HG03469 (cell line): ENCODE results near the gene CNOT4.

ENCODE experiments used
- ATAC-seq: cut with Tn5 transposase; IDR thresholded peaks from one replicate; pipeline ENCODE4 v1.9.1; 2021; ENCODE audit warnings: mild to moderate bottlenecking, moderate library complexity, moderate number of reproducible peaks; ENCODE audit not compliant: unreplicated experiment

Gene CNOT4

DNA sequence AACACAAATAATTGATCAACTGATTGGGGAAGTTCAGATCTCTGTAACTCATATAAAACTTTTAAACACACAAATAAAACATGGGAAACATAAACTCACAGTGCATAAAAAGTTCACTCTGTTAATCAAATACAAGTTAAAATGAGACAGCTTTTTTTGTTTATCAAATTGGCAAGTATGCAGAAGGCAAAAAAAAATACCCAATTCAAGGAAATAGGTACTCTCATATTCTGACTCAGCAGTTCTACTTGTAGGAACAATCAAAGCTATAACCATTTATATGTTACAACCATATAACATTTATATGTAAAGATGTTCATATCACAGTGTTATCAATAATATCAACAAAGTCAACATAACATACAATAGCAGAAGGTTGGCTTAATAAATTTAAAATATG, 102.0 kb downstream of the CNOT4 start:
- no peak for ATAC-seq

GRCh38 chr7:135406918-135407317, 103.0 kb downstream of the CNOT4 start:
- ATAC-seq, result no peak

DNA sequence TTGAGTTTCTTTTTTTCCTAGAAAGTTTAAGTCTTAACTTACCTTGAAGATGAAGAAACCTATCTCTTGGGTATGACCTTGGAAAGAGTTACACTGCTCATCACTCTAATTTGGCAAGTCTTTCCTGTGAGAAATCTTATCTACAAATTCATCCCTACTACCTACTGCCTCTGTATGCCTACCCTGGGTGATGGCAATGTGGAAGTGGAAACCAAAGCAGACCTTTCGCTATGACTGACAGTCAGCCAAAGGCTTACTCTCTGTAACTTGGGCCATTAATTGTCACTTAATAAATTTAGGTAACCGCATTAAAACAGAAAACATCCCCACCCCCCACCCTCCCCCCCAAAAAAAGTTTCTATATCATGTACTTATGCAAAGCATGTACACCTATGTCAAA, 103.9 kb downstream of the CNOT4 start:
- no peak for ATAC-seq

DNA sequence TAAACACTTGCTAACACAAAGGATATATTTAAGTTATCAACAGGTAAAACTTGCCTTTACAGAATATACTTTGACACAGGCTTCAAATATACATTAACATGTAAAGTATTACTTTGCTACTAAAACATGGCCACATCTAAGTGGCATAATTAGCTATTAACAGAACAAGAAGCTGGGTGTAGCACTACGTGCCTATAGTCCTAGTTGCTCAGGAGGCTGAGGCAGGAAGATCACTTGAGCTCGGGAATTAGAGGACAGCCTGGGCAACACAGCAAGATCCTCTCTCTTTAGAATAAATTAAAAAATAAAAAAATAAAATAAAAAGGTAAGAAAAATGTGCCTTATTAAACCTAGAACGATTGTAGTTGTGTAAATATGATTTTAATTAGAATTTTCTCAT, 106.6 kb downstream of the CNOT4 start:
- no peak for ATAC-seq

DNA sequence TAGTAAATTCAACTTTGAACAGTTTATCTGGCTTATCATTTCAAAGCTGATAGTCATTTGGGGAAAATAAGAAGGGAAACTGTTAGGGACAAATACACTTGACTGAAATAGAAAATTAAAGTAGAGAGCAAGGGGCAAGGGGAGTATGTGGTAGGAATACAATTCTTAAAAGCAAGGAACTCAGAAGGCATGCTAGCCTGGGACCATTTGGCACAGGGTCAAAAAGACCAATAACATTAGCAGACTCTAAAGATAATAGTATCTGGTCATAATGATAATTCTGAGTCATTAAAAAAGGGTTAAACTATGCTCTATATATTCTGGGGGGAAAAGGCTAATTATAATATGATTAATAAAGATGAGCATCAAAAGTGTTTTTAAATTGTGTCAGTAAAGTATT, 112.2 kb downstream of the CNOT4 start:
- ATAC-seq, result no peak

DNA sequence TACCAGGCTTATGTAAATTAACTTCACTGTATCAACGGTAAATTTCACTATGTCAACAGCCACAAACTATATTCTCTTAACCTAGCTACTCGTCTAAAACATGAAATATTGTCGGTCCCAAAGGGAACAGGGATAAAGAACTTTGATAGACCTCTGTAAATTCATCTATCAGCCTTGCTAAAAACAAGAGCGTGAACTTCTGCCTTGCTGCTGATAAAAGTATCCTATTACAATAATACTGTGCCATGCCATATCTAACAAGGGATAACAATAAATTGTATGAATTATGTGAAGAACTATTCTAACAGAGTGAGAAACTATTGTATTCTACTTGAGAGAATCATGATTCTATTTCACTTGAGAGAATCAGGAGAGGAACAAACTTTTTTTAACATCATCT, 117.2 kb downstream of the CNOT4 start:
- no peak for ATAC-seq

DNA sequence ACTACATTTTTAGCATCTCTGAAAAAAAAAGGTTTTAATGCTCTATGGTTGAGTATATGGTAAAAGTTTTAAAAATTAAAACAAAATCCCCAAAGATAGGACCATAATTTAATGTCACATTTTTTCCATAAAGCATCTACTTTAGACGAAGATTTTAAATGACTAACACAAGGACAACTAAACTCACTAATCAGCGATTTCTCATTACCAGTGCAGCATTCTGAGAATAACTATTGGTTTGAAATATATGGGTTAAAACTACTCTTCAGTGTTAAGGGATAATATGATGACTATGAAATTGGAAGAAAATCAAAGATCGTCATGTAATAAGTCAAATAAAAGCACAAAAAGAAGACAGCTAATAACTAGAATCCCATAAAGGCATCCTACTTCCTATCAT, 118.4 kb downstream of the CNOT4 start:
- ATAC-seq, result no peak

- no peak for ATAC-seq
Measured at GRCh38 chr7:135390829-135391228, 119.1 kb downstream of the CNOT4 start.

- ATAC-seq, result no peak
Measured at GRCh38 chr7:135389971-135390370, 119.9 kb downstream of the CNOT4 start.

- no peak for ATAC-seq
Measured at GRCh38 chr7:135388616-135389015, 121.3 kb downstream of the CNOT4 start.

- ATAC-seq, result no peak
Measured at GRCh38 chr7:135386776-135387175, 123.1 kb downstream of the CNOT4 start.

GRCh38 chr7:135386181-135386580, 123.7 kb downstream of the CNOT4 start:
- no peak for ATAC-seq

GRCh38 chr7:135385209-135385608, 124.7 kb downstream of the CNOT4 start:
- ATAC-seq, result no peak

GRCh38 chr7:135383525-135384175, 126.3 kb downstream of the CNOT4 start:
- no peak for ATAC-seq

DNA sequence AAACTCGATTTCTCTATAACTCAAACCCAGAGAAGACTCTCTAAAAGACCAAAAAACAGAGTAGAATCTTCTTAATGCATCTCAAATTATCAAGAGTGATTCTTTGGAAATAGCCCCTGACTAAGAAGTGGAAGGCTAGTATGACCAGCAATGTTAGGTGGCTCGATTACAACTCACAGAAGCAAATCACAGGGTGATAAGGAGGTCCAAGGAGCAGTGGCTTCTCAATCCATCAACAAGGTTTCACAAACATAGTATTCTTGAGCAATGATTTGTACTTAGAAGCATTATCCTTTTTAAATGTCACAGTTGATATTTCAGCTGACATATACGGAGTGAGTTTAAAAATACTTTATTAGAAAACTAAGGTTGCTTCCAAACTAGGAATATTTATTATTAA, 127.7 kb downstream of the CNOT4 start:
- ATAC-seq, result no peak

GRCh38 chr7:135381369-135381768, 128.5 kb downstream of the CNOT4 start:
- no peak for ATAC-seq

DNA sequence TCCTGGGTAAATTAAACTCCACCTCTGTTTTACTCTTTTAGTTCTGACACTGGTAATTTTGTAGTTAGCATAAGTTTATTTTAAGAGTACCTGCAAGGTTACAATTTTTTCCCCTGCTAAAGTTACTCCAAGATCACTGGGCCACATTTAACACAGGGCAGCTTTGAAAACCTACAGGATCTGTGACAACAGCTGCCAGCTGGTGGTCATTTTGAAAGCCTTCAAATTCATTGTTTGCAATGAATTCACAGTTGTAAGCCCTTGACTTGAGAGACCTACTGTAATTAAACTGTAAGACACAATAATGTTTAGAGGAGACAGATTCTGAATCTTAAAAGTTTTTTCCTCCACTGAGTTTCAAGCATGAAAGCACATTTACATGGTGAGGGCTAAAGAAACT, 129.6 kb downstream of the CNOT4 start:
- ATAC-seq, result no peak

GRCh38 chr7:135377171-135377570, 132.7 kb downstream of the CNOT4 start:
- ATAC-seq, result no peak

DNA sequence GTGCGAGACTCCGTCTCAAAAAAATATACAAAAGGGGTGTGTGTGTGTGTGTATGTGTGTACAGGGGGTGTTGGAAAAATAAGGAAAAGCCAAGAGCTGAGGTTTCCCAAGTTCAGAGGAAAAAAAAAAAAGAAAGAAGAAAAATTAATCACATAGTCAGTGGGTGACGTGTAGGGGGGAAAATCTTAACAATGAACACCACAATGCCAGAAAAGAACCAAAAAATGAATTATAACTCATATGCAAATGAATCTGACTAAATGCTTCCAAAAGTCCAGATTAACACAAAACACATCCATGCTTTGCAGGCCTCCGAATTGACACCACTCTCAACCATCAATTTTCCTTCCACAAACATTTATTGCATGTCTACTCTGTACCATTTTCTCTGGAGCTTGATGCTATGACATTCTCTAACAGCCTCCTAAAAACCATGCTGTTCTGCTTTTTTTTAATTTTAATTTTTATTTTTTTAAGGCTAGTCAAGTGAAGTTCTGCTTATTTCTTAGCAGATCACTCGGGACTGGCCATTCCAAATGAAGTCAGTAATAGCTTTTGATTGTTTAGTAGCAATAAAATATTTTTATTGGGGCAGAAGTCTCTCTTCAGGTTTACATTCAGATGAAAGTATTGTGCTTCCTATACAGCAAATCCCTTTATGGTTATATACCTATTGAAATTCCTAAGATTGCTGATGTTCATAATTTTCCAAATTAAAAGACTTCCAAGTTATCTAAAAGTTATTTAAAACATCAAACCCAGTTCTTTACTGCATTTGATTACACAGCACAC, 133.8 kb downstream of the CNOT4 start:
- ATAC-seq, result no peak

- no peak for ATAC-seq
Measured at GRCh38 chr7:135374736-135375135, 135.2 kb downstream of the CNOT4 start.

DNA sequence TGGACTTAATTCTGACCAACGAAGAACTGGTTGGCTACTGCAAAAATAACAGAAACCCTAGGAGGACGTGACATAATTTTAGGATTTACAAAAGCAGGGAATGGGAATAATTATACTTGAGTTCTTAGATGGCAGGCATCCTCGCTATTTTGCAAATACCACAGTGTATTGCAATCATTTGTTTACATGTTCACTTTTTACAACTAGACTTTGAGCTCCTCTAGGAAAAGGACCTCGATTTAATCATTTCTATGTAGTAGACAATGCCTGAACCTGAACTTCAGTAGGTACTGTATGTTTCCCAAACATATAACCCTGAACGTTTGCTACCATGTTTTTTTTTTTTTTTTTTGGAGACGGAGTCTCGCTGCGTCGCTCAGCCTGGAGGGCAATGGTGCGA, 137.7 kb downstream of the CNOT4 start:
- no peak for ATAC-seq

DNA sequence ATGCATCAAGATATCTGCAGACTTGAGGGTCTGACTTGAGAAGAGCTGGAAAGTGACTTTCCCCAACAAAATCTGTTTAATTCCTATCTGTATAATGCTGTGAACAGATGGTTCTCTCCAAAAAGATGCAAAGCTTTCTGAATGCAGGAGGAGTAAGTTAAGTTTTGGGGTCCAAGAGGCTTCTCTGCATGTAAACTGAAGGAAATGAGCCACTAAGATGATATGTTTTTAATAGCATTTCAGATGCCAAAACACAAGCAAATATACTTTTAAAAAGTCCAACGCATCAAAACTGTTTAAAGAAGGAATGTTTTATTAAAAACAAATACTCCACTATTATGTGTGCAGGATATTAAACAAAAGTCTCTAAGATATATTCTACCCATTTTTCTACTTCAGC, 139.2 kb downstream of the CNOT4 start:
- no peak for ATAC-seq

DNA sequence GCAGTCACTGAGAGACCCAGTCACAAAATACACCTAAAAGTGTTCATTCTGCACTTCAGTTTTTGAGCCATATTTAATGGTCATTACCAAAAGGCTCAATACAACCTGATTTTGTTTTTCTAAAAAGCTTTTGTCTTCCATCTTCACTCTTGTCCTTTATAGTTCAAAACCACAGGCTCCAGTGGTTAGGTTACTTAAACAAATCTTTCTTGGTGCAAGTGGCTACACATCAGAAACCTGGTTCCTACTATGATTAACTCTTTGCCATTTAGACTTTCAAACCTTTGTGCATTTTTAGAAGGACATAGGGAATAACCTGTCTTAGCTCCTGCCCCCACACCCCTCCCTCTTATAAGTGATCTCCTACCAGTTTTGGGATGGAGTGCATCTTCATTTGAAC, 140.5 kb downstream of the CNOT4 start:
- no peak for ATAC-seq
